ENCODE results near the gene TACC2.

Gene TACC2

DNA sequence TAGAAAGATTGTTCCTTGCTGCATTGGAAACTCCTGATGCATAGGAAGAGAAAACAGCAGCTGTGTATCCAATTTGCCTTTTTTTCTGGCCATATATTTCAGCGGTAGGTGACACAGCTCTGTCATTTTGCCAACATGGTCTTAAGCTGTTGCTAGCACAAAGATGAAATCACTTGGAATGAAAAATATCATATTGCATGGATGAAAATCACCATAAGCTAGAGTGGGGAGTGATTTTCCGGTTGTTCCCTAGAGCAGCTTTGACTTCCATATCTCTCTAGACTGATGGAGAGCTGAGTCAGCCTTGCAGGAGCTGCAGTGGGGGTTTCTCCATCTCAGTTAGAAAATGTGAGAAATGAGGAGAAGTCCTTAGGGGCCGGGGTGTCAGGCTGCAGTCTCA, 243.8 kb downstream of the TACC2 start:
- peak; percentile 86 for ATAC-seq
- TF ChIP-seq ZNF70 (CRISPR knock-in tag; IDR thresholded peaks at IDR 0.05): no peak
- TF ChIP-seq ARNTL (CRISPR knock-in tag; IDR thresholded peaks at IDR 0.05; ENCODE audit: borderline replicate concordance, low read depth): no peak
- TF ChIP-seq, protein P1, sequence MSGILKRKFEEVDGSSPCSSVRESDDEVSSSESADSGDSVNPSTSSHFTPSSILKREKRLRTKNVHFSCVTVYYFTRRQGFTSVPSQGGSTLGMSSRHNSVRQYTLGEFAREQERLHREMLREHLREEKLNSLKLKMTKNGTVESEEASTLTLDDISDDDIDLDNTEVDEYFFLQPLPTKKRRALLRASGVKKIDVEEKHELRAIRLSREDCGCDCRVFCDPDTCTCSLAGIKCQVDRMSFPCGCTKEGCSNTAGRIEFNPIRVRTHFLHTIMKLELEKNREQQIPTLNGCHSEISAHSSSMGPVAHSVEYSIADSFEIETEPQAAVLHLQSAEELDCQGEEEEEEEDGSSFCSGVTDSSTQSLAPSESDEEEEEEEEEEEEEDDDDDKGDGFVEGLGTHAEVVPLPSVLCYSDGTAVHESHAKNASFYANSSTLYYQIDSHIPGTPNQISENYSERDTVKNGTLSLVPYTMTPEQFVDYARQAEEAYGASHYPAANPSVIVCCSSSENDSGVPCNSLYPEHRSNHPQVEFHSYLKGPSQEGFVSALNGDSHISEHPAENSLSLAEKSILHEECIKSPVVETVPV (CRISPR knock-in tag; IDR thresholded peaks at IDR 0.05): no peak
- no peak for TF ChIP-seq CSDC2 (CRISPR knock-in tag; IDR thresholded peaks at IDR 0.05)
- TF ChIP-seq ZC3H10 (CRISPR knock-in tag; IDR thresholded peaks at IDR 0.05): no peak
- TF ChIP-seq POU6F1 (CRISPR knock-in tag; IDR thresholded peaks at IDR 0.05; ENCODE audit: borderline replicate concordance, low read depth): no peak
- no peak for TF ChIP-seq CREB5 (CRISPR knock-in tag; IDR thresholded peaks at IDR 0.05; ENCODE audit: low read depth)
- TF ChIP-seq TOX (CRISPR knock-in tag; IDR thresholded peaks at IDR 0.05; ENCODE audit: borderline replicate concordance): no peak
- TF ChIP-seq PPARA (CRISPR knock-in tag; IDR thresholded peaks at IDR 0.05; ENCODE audit: borderline replicate concordance): no peak
- TF ChIP-seq ZNF8 (CRISPR knock-in tag; IDR thresholded peaks at IDR 0.05): no peak
- no peak for TF ChIP-seq BACH2 (CRISPR knock-in tag; IDR thresholded peaks at IDR 0.05; ENCODE audit: borderline replicate concordance)
- no peak for TF ChIP-seq SNAI2 (CRISPR knock-in tag; IDR thresholded peaks at IDR 0.05)
- no peak for TF ChIP-seq ESRRG (CRISPR knock-in tag; IDR thresholded peaks at IDR 0.05)
- no peak for TF ChIP-seq ZFP30 (CRISPR knock-in tag; IDR thresholded peaks at IDR 0.05)
- TF ChIP-seq ZNF565 (CRISPR knock-in tag; conservative IDR thresholded peaks at IDR 0.05; ENCODE audit: low read depth): no peak

DNA sequence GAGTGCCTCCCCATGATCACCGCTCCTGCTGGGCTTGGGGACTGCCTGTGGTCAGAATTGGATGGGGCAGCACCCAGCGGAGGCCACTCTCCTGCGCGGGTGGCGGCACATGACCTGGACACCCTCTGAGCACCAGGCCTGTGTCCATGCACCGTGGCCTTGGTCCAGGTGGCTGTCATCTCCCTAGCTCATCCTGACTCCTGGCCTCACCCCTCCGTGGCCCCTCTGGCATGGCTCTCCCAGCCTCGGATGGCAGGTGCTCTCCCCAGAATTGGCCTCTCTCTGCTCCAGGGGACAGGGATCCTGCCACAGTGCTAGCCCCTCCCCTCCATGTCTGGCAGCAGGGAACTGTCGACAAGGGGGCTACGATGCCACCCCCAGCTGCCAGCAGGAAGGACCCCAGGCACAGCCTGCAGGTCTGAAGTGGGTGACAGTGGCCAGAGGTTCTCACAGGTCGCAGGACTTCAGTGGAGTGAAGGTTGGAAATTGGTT, 244.9 kb downstream of the TACC2 start:
- peak; percentile 13; the same call in 1 of the 3 replicates for ATAC-seq
- TF ChIP-seq CREB5 (CRISPR knock-in tag; IDR thresholded peaks at IDR 0.05; ENCODE audit: low read depth) (no peak), GLIS3 (CRISPR knock-in tag; IDR thresholded peaks at IDR 0.05) (no peak), ZC3H10 (CRISPR knock-in tag; IDR thresholded peaks at IDR 0.05) (no peak), SNAI2 (CRISPR knock-in tag; IDR thresholded peaks at IDR 0.05) (no peak)

GRCh38 chr10:122234416-122234815, 245.5 kb downstream of the TACC2 start:
- TF ChIP-seq ZFP3 (CRISPR knock-in tag; IDR thresholded peaks at IDR 0.05) (no peak), ZNF565 (CRISPR knock-in tag; conservative IDR thresholded peaks at IDR 0.05; ENCODE audit: low read depth) (no peak), TCF4 (CRISPR knock-in tag; IDR thresholded peaks at IDR 0.05; ENCODE audit: borderline replicate concordance) (peak; percentile 64; the same call in 1 of the 2 replicates)
- ATAC-seq: peak; percentile 73

- TF ChIP-seq TCF4 (CRISPR knock-in tag; IDR thresholded peaks at IDR 0.05; ENCODE audit: borderline replicate concordance): peak; percentile 50; the same call in 1 of the 2 replicates
- TF ChIP-seq, protein P2, sequence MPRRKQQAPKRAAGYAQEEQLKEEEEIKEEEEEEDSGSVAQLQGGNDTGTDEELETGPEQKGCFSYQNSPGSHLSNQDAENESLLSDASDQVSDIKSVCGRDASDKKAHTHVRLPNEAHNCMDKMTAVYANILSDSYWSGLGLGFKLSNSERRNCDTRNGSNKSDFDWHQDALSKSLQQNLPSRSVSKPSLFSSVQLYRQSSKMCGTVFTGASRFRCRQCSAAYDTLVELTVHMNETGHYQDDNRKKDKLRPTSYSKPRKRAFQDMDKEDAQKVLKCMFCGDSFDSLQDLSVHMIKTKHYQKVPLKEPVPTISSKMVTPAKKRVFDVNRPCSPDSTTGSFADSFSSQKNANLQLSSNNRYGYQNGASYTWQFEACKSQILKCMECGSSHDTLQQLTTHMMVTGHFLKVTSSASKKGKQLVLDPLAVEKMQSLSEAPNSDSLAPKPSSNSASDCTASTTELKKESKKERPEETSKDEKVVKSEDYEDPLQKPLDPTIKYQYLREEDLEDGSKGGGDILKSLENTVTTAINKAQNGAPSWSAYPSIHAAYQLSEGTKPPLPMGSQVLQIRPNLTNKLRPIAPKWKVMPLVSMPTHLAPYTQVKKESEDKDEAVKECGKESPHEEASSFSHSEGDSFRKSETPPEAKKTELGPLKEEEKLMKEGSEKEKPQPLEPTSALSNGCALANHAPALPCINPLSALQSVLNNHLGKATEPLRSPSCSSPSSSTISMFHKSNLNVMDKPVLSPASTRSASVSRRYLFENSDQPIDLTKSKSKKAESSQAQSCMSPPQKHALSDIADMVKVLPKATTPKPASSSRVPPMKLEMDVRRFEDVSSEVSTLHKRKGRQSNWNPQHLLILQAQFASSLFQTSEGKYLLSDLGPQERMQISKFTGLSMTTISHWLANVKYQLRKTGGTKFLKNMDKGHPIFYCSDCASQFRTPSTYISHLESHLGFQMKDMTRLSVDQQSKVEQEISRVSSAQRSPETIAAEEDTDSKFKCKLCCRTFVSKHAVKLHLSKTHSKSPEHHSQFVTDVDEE (CRISPR knock-in tag; IDR thresholded peaks at IDR 0.05): no peak
Measured at GRCh38 chr10:122236690-122237306, 247.8 kb downstream of the TACC2 start.

More at GRCh38 chr10:122236690-122237306, 247.8 kb downstream of the TACC2 start:
- ATAC-seq: no peak

All from SK-N-SH treated with all-trans-retinoic acid at 6 μM for 48 hours (cell line).